NCI-H2029 (cell line): Measurements from ENCODE around the gene TEX12.
"Not testable (repeated sequence)": the region's sequence is repeated elsewhere in the genome, so short reads cannot be mapped to it uniquely, and the experiment has no call there.

ENCODE experiments used
- DNase-seq: peaks from one replicate; lab custom pipeline; 2025; lab: John Stamatoyannopoulos, UW

TEX12 gene

GRCh38 chr11:112163875-112164685, 3.1 kb upstream of the TEX12 start, which contains the start of gene IL18:
Gene IL18, minus strand, starts transcription at chr11:112164094. Its CDS starts 9,041 bp downstream, at chr11:112155053.
- DNase-seq: no peak

- no peak for DNase-seq
Observed at GRCh38 chr11:112165049-112165448, 2.1 kb upstream of the TEX12 start.

GRCh38 chr11:112166562-112166961, 610 bp upstream of the TEX12 start:
- no peak for DNase-seq

GRCh38 chr11:112172362-112172994, 5.3 kb downstream of the TEX12 start:
- no peak for DNase-seq

- no peak for DNase-seq
Observed at GRCh38 chr11:112173152-112173551, 6.0 kb downstream of the TEX12 start.

- peak; percentile 53 for DNase-seq
Observed at GRCh38 chr11:112174789-112175598, 7.8 kb downstream of the TEX12 start, which contains the start of gene BCO2. Gene BCO2, plus strand, starts transcription at chr11:112175512. Its CDS starts 90 bp downstream, at chr11:112175602.

GRCh38 chr11:112175599-112175952, 8.4 kb downstream of the TEX12 start:
- no peak for DNase-seq

GRCh38 chr11:112176077-112176476, 8.9 kb downstream of the TEX12 start:
- no peak for DNase-seq

GRCh38 chr11:112177589-112177988, 10.4 kb downstream of the TEX12 start:
- no peak for DNase-seq

- no peak for DNase-seq
Observed at GRCh38 chr11:112178428-112178827, 11.3 kb downstream of the TEX12 start.

GRCh38 chr11:112178936-112179335, 11.8 kb downstream of the TEX12 start:
- no peak for DNase-seq

- DNase-seq: no peak
Observed at GRCh38 chr11:112179601-112180000, 12.4 kb downstream of the TEX12 start.

- no peak for DNase-seq
Observed at GRCh38 chr11:112182867-112183266, 15.7 kb downstream of the TEX12 start.

- peak; percentile 23 for DNase-seq
Observed at GRCh38 chr11:112185883-112186282, 18.7 kb downstream of the TEX12 start.

GRCh38 chr11:112186304-112186703, 19.1 kb downstream of the TEX12 start:
- DNase-seq: no peak

GRCh38 chr11:112195113-112195512, 27.9 kb downstream of the TEX12 start:
- DNase-seq: not testable (repeated sequence)

GRCh38 chr11:112195951-112196351, 28.8 kb downstream of the TEX12 start:
- DNase-seq: no peak

GRCh38 chr11:112196519-112197087, 29.4 kb downstream of the TEX12 start:
- DNase-seq: no peak

- not testable (repeated sequence) for DNase-seq
Observed at GRCh38 chr11:112199101-112199500, 31.9 kb downstream of the TEX12 start.

GRCh38 chr11:112200252-112200651, 33.1 kb downstream of the TEX12 start:
- DNase-seq: no peak

- DNase-seq: no peak
Observed at GRCh38 chr11:112206071-112206470, 38.9 kb downstream of the TEX12 start.

GRCh38 chr11:112210890-112211289, 43.7 kb downstream of the TEX12 start:
- DNase-seq: no peak
